ENCODE results near the gene MRPS22. TPM values are rescaled to one million over a fixed set of nuclear protein-coding genes. Genes with fewer than 3 reads are reported as not detected.

MRPS22 gene
- total and polyA plus RNA-seq, 2 of the 13 experiments (the other 11 are each of a cell fraction or from before 2014, with no cell fraction given) = 52.7 to 113 TPM

GRCh38 chr3:139389552-139390368, 45.9 kb downstream of the MRPS22 start, which contains the start of gene COPB2 (continued):
- TF ChIP-seq, protein P1, sequence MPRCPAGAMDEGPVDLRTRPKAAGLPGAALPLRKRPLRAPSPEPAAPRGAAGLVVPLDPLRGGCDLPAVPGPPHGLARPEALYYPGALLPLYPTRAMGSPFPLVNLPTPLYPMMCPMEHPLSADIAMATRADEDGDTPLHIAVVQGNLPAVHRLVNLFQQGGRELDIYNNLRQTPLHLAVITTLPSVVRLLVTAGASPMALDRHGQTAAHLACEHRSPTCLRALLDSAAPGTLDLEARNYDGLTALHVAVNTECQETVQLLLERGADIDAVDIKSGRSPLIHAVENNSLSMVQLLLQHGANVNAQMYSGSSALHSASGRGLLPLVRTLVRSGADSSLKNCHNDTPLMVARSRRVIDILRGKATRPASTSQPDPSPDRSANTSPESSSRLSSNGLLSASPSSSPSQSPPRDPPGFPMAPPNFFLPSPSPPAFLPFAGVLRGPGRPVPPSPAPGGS (CRISPR knock-in tag; IDR thresholded peaks at IDR 0.05) = peak; percentile 51; the same call in 1 of the 2 replicates
- TF ChIP-seq HOMEZ (CRISPR knock-in tag; IDR thresholded peaks at IDR 0.05; ENCODE audit: low read depth) = peak; percentile 70
- peak; percentile 66; the same call in 1 of the 2 replicates for TF ChIP-seq MTERF4 (CRISPR knock-in tag; IDR thresholded peaks at IDR 0.05)
- TF ChIP-seq KDM3A (CRISPR knock-in tag; IDR thresholded peaks at IDR 0.05; ENCODE audit: low read depth) = no peak; the same call in 1 of the 2 replicates
- TF ChIP-seq SNAI1 (CRISPR knock-in tag; IDR thresholded peaks at IDR 0.05; ENCODE audit: borderline replicate concordance) = 0 out of 2 replicates have a peak, but pooled peaks have one; percentile 62
- peak; percentile 98 for TF ChIP-seq ELF1 (CRISPR knock-in tag; IDR thresholded peaks at IDR 0.05)
- TF ChIP-seq HNF4A (CRISPR knock-in tag; IDR thresholded peaks at IDR 0.05) = peak; percentile 27
- TF ChIP-seq ZNF441 (CRISPR knock-in tag; IDR thresholded peaks at IDR 0.05; ENCODE audit: borderline replicate concordance) = peak; percentile 26; the same call in 1 of the 2 replicates
- TF ChIP-seq NFATC3 (CRISPR knock-in tag; IDR thresholded peaks at IDR 0.05) = 0 out of 2 replicates have a peak, but pooled peaks have one; percentile 75
- TF ChIP-seq ATF1 (CRISPR knock-in tag; IDR thresholded peaks at IDR 0.05) = peak; percentile 80
- 0 out of 2 replicates have a peak, but pooled peaks have one; percentile 14 for TF ChIP-seq ZNF570 (CRISPR knock-in tag; IDR thresholded peaks at IDR 0.05; ENCODE audit: borderline replicate concordance)
- TF ChIP-seq, protein P2, sequence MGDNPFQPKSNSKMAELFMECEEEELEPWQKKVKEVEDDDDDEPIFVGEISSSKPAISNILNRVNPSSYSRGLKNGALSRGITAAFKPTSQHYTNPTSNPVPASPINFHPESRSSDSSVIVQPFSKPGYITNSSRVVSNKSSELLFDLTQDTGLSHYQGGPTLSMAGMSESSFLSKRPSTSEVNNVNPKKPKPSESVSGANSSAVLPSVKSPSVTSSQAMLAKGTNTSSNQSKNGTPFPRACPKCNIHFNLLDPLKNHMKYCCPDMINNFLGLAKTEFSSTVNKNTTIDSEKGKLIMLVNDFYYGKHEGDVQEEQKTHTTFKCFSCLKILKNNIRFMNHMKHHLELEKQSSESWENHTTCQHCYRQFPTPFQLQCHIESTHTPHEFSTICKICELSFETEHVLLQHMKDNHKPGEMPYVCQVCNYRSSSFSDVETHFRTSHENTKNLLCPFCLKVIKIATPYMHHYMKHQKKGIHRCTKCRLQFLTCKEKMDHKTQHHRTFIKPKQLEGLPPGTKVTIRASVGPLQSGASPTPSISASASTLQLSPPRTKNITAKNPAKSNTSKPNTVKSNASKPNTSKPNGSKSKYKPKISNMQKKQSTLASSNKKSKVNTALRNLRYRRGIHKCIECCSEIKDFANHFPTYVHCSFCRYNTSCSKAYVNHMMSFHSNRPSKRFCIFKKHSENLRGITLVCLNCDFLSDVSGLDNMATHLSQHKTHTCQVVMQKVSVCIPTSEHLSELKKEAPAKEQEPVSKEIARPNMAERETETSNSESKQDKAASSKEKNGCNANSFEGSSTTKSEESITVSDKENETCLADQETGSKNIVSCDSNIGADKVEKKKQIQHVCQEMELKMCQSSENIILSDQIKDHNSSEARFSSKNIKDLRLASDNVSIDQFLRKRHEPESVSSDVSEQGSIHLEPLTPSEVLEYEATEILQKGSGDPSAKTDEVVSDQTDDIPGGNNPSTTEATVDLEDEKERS (CRISPR knock-in tag; IDR thresholded peaks at IDR 0.05) = peak; percentile 76; the same call in 1 of the 2 replicates
- TF ChIP-seq, protein P3, sequence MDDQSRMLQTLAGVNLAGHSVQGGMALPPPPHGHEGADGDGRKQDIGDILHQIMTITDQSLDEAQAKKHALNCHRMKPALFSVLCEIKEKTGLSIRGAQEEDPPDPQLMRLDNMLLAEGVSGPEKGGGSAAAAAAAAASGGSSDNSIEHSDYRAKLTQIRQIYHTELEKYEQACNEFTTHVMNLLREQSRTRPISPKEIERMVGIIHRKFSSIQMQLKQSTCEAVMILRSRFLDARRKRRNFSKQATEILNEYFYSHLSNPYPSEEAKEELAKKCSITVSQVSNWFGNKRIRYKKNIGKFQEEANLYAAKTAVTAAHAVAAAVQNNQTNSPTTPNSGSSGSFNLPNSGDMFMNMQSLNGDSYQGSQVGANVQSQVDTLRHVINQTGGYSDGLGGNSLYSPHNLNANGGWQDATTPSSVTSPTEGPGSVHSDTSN (CRISPR knock-in tag; IDR thresholded peaks at IDR 0.05; ENCODE audit: borderline replicate concordance) = 0 out of 2 replicates have a peak, but pooled peaks have one; percentile 43
- no peak for TF ChIP-seq ZKSCAN1 (IDR thresholded peaks at IDR 0.05; ENCODE audit: low read length)
- no peak for TF ChIP-seq ZNF333 (CRISPR knock-in tag; IDR thresholded peaks at IDR 0.05; ENCODE audit: borderline replicate concordance)
- TF ChIP-seq ZFP90 (CRISPR knock-in tag; IDR thresholded peaks at IDR 0.05; ENCODE audit: borderline replicate concordance) = peak; percentile 80; the same call in 1 of the 2 replicates

Data from HepG2 (cell line).